ENCODE results near the gene ZBTB8A.

ZBTB8A gene

GRCh38 chr1:32536117-32536516 is 3.1 kb upstream of the ZBTB8A start:
- Histone ChIP-seq H4K91ac (ENCODE audit: low read length) (no peak overlapping the region), H2BK12ac (ENCODE audit: low read length in 2 of 2) (no peak overlapping the region), H4K8ac (ENCODE audit: low read length) (no peak overlapping the region), H2BK120ac (ENCODE audit: low read depth, low read length) (no peak overlapping the region), H3K9ac (ENCODE audit: low read length) (no peak overlapping the region), H2AFZ (ENCODE audit: low read depth, low read length) (no peak overlapping the region), H3K79me1 (replicated peaks; ENCODE audit: low read length, poor library complexity, severe bottlenecking) (peaks cover 7% of the 10 kb centered on the region), H3K4ac (ENCODE audit: low read depth in 1 of 2, low read length in 2 of 2) (no peak overlapping the region), H3K27ac (ENCODE audit: low read length, poor library complexity, severe bottlenecking) (no peak overlapping the region), H3K4me2 (ENCODE audit: low read length, poor library complexity, severe bottlenecking) (no peak overlapping the region), H3K27me3 (ENCODE audit: control insufficient read depth in 1 of 2, insufficient read depth in 1 of 2, low read length in 2 of 2) (no peaks in the 10 kb centered on the region), H3K23ac (ENCODE audit: low read length in 2 of 2) (no peak overlapping the region), H3K36me3 (ENCODE audit: control insufficient read depth in 1 of 2, insufficient read depth in 2 of 2, low read depth in 1 of 2, low read length in 2 of 2) (no peaks in the 10 kb centered on the region), H3K9me3 (ENCODE audit: control insufficient read depth, low read length) (no peaks in the 10 kb centered on the region), H2AK5ac (ENCODE audit: low read length, severe bottlenecking) (no peak overlapping the region), H3K18ac (ENCODE audit: low read depth in 1 of 2, low read length in 2 of 2) (no peak overlapping the region), H3K4me1 (ENCODE audit: control insufficient read depth, insufficient read depth, low read depth, low read length) (peaks cover 2% of the 10 kb centered on the region), H3K4me3 (ENCODE audit: insufficient read depth in 1 of 2, low read depth in 1 of 2, low read length in 2 of 2) (no peak overlapping the region), H2BK15ac (ENCODE audit: low read depth, poor library complexity, severe bottlenecking) (no peak overlapping the region), H2BK5ac (ENCODE audit: low read depth, low read length, poor library complexity, severe bottlenecking) (no peak overlapping the region), H3K14ac (ENCODE audit: low read length in 2 of 2) (no peak overlapping the region)
- no peak for DNase-seq
- 98% methylated on average over 2 of the region's 4 CpGs for WGBS

GRCh38 chr1:32536764-32537163 is 2.5 kb upstream of the ZBTB8A start:
- Histone ChIP-seq H3K4me3 (ENCODE audit: insufficient read depth in 1 of 2, low read depth in 1 of 2, low read length in 2 of 2) (no peak overlapping the region), H3K4me1 (ENCODE audit: control insufficient read depth, insufficient read depth, low read depth, low read length) (peaks cover 2% of the 10 kb centered on the region)
- DNase-seq = no peak

GRCh38 chr1:32539584-32540571 is 651 bp downstream of the ZBTB8A start:
- Histone ChIP-seq H4K8ac (ENCODE audit: low read length) (peak overlapping the region; percentile 67), H2BK120ac (ENCODE audit: low read depth, low read length) (peak overlapping the region; percentile 62), H3K23ac (ENCODE audit: low read length in 2 of 2) (no peak overlapping the region), H3K4ac (ENCODE audit: low read depth in 1 of 2, low read length in 2 of 2) (no peak overlapping the region), H3K27me3 (ENCODE audit: control insufficient read depth in 1 of 2, insufficient read depth in 1 of 2, low read length in 2 of 2) (no peaks in the 10 kb centered on the region), H2BK15ac (ENCODE audit: low read depth, poor library complexity, severe bottlenecking) (no peak overlapping the region), H3K18ac (ENCODE audit: low read depth in 1 of 2, low read length in 2 of 2) (peak overlapping the region; percentile 76 to 87), H2AFZ (ENCODE audit: low read depth, low read length) (peak overlapping the region; percentile 72), H2BK5ac (ENCODE audit: low read depth, low read length, poor library complexity, severe bottlenecking) (no peak overlapping the region), H4K91ac (ENCODE audit: low read length) (peak overlapping the region; percentile 55), H2BK12ac (ENCODE audit: low read length in 2 of 2) (peak overlapping the region; percentile 8 to 31), H3K36me3 (ENCODE audit: control insufficient read depth in 1 of 2, insufficient read depth in 2 of 2, low read depth in 1 of 2, low read length in 2 of 2) (no peaks in the 10 kb centered on the region), H3K14ac (ENCODE audit: low read length in 2 of 2) (no peak overlapping the region), H3K4me1 (ENCODE audit: control insufficient read depth, insufficient read depth, low read depth, low read length) (peaks cover 2% of the 10 kb centered on the region), H3K4me2 (ENCODE audit: low read length, poor library complexity, severe bottlenecking) (peak overlapping the region; percentile 82), H3K4me3 (ENCODE audit: insufficient read depth in 1 of 2, low read depth in 1 of 2, low read length in 2 of 2) (peak overlapping the region; percentile 73 to 83), H3K79me1 (replicated peaks; ENCODE audit: low read length, poor library complexity, severe bottlenecking) (peaks cover 18% of the 10 kb centered on the region), H2AK5ac (ENCODE audit: low read length, severe bottlenecking) (no peak overlapping the region), H3K9me3 (ENCODE audit: control insufficient read depth, low read length) (no peaks in the 10 kb centered on the region), H3K9ac (ENCODE audit: low read length) (peak overlapping the region; percentile 91), H3K27ac (ENCODE audit: low read length, poor library complexity, severe bottlenecking) (no peak overlapping the region)
- WGBS = 4% methylated on average over 65 of the region's 102 CpGs
- peak; percentile 51 for DNase-seq

More at GRCh38 chr1:32536764-32537163, 2.5 kb upstream of the ZBTB8A start:
- Histone ChIP-seq H3K4me2 (ENCODE audit: low read length, poor library complexity, severe bottlenecking) (no peak overlapping the region), H3K18ac (ENCODE audit: low read depth in 1 of 2, low read length in 2 of 2) (no peak overlapping the region), H2BK15ac (ENCODE audit: low read depth, poor library complexity, severe bottlenecking) (no peak overlapping the region), H3K9me3 (ENCODE audit: control insufficient read depth, low read length) (no peaks in the 10 kb centered on the region), H3K79me1 (replicated peaks; ENCODE audit: low read length, poor library complexity, severe bottlenecking) (peaks cover 12% of the 10 kb centered on the region), H2BK12ac (ENCODE audit: low read length in 2 of 2) (no peak overlapping the region), H2AFZ (ENCODE audit: low read depth, low read length) (no peak overlapping the region), H3K36me3 (ENCODE audit: control insufficient read depth in 1 of 2, insufficient read depth in 2 of 2, low read depth in 1 of 2, low read length in 2 of 2) (no peaks in the 10 kb centered on the region), H3K27me3 (ENCODE audit: control insufficient read depth in 1 of 2, insufficient read depth in 1 of 2, low read length in 2 of 2) (no peaks in the 10 kb centered on the region), H3K27ac (ENCODE audit: low read length, poor library complexity, severe bottlenecking) (no peak overlapping the region), H2AK5ac (ENCODE audit: low read length, severe bottlenecking) (no peak overlapping the region), H3K23ac (ENCODE audit: low read length in 2 of 2) (no peak overlapping the region), H2BK120ac (ENCODE audit: low read depth, low read length) (no peak overlapping the region), H3K4ac (ENCODE audit: low read depth in 1 of 2, low read length in 2 of 2) (no peak overlapping the region), H4K91ac (ENCODE audit: low read length) (no peak overlapping the region), H3K9ac (ENCODE audit: low read length) (no peak overlapping the region), H3K14ac (ENCODE audit: low read length in 2 of 2) (no peak overlapping the region), H2BK5ac (ENCODE audit: low read depth, low read length, poor library complexity, severe bottlenecking) (no peak overlapping the region), H4K8ac (ENCODE audit: low read length) (no peak overlapping the region)
- 78% methylated on average over 3 of the region's 3 CpGs for WGBS

- no peak overlapping the region for H2AFZ ChIP-seq (ENCODE audit: low read depth, low read length)
- no peak overlapping the region for H3K27ac ChIP-seq (ENCODE audit: low read length, poor library complexity, severe bottlenecking)
- H3K4me2 ChIP-seq (ENCODE audit: low read length, poor library complexity, severe bottlenecking) = peak overlapping the region; percentile 82
- H3K9me3 ChIP-seq (ENCODE audit: control insufficient read depth, low read length) = no peaks in the 10 kb centered on the region
- peaks cover 2% of the 10 kb centered on the region for H3K4me1 ChIP-seq (ENCODE audit: control insufficient read depth, insufficient read depth, low read depth, low read length)
- H3K18ac ChIP-seq (ENCODE audit: low read depth in 1 of 2, low read length in 2 of 2) = no peak overlapping the region
- no peak overlapping the region for H3K23ac ChIP-seq (ENCODE audit: low read length in 2 of 2)
- H3K4ac ChIP-seq (ENCODE audit: low read depth in 1 of 2, low read length in 2 of 2) = no peak overlapping the region
- no peak overlapping the region for H4K91ac ChIP-seq (ENCODE audit: low read length)
- H3K36me3 ChIP-seq (ENCODE audit: control insufficient read depth in 1 of 2, insufficient read depth in 2 of 2, low read depth in 1 of 2, low read length in 2 of 2) = no peaks in the 10 kb centered on the region
- 48% methylated on average over 2 of the region's 3 CpGs for WGBS
- H2BK120ac ChIP-seq (ENCODE audit: low read depth, low read length) = peak overlapping the region; percentile 62
- H2BK12ac ChIP-seq (ENCODE audit: low read length in 2 of 2) = no peak overlapping the region
- H2BK15ac ChIP-seq (ENCODE audit: low read depth, poor library complexity, severe bottlenecking) = no peak overlapping the region
- peaks cover 18% of the 10 kb centered on the region for H3K79me1 ChIP-seq (replicated peaks; ENCODE audit: low read length, poor library complexity, severe bottlenecking)
- H3K27me3 ChIP-seq (ENCODE audit: control insufficient read depth in 1 of 2, insufficient read depth in 1 of 2, low read length in 2 of 2) = no peaks in the 10 kb centered on the region
- H2AK5ac ChIP-seq (ENCODE audit: low read length, severe bottlenecking) = no peak overlapping the region
- peak overlapping the region; percentile 78 for H3K9ac ChIP-seq (ENCODE audit: low read length)
- no peak overlapping the region for H2BK5ac ChIP-seq (ENCODE audit: low read depth, low read length, poor library complexity, severe bottlenecking)
- peak overlapping the region; percentile 67 for H4K8ac ChIP-seq (ENCODE audit: low read length)
- peak; percentile 5 for DNase-seq
- H3K4me3 ChIP-seq (ENCODE audit: insufficient read depth in 1 of 2, low read depth in 1 of 2, low read length in 2 of 2) = peak overlapping the region in 1 of 2 experiments; percentile 79
- H3K14ac ChIP-seq (ENCODE audit: low read length in 2 of 2) = no peak overlapping the region
Measured at GRCh38 chr1:32540605-32541004, 1.4 kb downstream of the ZBTB8A start.
